ENCODE results near the gene ANKLE2.

GRCh38 chr12:132700212-132700822 is 61.3 kb downstream of the ANKLE2 start:
- no peak for TF ChIP-seq POLR2A (IDR thresholded peaks at IDR 0.05; ENCODE audit: low read length)
- no peak for TF ChIP-seq GATA1 (IDR thresholded peaks at IDR 0.05; ENCODE audit: low read depth, low read length)

Measured in erythroblast (primary cell).